HEK293 (cell line): Measurements from ENCODE around the gene SYTL1.

Source experiments
- TSHZ1 ChIP-seq: fragments of 450-650 bp; formaldehyde crosslinking; IDR thresholded peaks from 2 replicates; pipeline ENCODE4 v1.5.1; 2016; ENCODE audit warnings: missing biosample characterization, missing genetic modification characterization, borderline replicate concordance
- ZBTB11 ChIP-seq: fragments of 450-650 bp; formaldehyde crosslinking; conservative IDR thresholded peaks from 2 replicates; pipeline ENCODE4 v1.5.1; 2016; ENCODE audit warnings: low read depth, missing biosample characterization, missing genetic modification characterization
- ZBTB17 ChIP-seq: fragments of 450-650 bp; formaldehyde crosslinking; IDR thresholded peaks from 2 replicates; pipeline ENCODE4 v1.5.1; 2016; ENCODE audit warnings: missing biosample characterization, missing genetic modification characterization
- ZNF274 ChIP-seq, 2 experiments: fragments of 200-500 bp in 1 of 2; fragments of 450-650 bp in 1 of 2; sonication (Bioruptor generic) in 1 of 2; formaldehyde crosslinking in 1 of 2; IDR thresholded peaks; 2 replicates each; pipeline versions ENCODE4 v1.5.1 to v1.6.1; 2014 to 2016; ENCODE audit warnings: borderline replicate concordance in 1 of 2, inconsistent platforms in 1 of 2, low read length in 1 of 2, missing biosample characterization in 1 of 2, missing genetic modification characterization in 1 of 2
- ZNF580 ChIP-seq: fragments of 450-650 bp; formaldehyde crosslinking; IDR thresholded peaks from 2 replicates; pipeline ENCODE4 v1.5.1; 2016; ENCODE audit warnings: missing biosample characterization, missing genetic modification characterization

- TF ChIP-seq ZNF274 (IDR thresholded peaks at IDR 0.05; ENCODE audit: low read length) (no peak), ZNF274 (tag by site-specific recombination; IDR thresholded peaks at IDR 0.05; ENCODE audit: borderline replicate concordance) (no peak), ZNF580 (tag by site-specific recombination) (no peak), ZBTB11 (tag by site-specific recombination) (no peak), ZBTB17 (tag by site-specific recombination) (no peak), TSHZ1 (no peak)
Observed at GRCh38 chr1:27332536-27333281, 9.1 kb upstream of the SYTL1 start.
